Measurements from ENCODE around the gene CTDSPL. TPM values are rescaled to one million over a fixed set of nuclear protein-coding genes. Genes with fewer than 3 reads are reported as not detected.

CTDSPL gene
- total RNA-seq, 1 experiment from 2014 or later: 34.4 TPM

DNA sequence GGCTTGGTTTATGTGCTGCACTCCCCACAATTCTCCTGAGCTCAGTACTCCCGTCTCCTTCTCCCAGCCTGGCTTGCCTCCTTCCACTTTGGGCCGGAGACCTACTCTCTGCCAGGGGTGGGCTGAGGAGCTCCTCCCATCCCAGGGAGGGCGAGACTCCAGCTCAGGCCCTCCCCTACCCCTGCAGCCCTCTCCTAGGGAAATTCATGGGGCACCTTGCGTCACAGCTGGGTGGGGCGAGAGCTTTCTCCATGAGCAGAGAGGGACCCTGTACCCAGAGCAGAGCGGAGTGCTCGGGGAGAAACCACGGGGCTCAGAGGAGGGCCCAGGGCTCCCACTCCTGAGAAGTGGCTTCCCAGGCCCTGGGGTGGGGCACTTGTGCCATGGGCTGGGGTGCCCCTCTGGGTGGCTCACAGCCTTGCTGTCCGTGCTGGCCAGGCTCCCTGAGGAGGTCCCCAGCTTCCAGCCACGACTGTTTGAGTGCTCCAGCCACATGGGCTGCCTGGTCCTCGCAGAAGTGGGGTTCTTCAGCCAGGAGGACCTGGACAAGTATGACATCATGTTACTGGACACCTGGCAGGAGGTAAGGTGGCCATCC is 142.2 kb downstream of the CTDSPL start:
- H3K36me3 ChIP-seq (ENCODE audit: control insufficient read depth in 1 of 2, insufficient read depth in 2 of 2, low read length in 2 of 2): no peaks in the 10 kb centered on the region
- no peak for TF ChIP-seq JUND (IDR thresholded peaks at IDR 0.05)
- no peak for TF ChIP-seq ZNF274 (IDR thresholded peaks at IDR 0.05; ENCODE audit: low read depth, low read length)
- TF ChIP-seq, protein P1, sequence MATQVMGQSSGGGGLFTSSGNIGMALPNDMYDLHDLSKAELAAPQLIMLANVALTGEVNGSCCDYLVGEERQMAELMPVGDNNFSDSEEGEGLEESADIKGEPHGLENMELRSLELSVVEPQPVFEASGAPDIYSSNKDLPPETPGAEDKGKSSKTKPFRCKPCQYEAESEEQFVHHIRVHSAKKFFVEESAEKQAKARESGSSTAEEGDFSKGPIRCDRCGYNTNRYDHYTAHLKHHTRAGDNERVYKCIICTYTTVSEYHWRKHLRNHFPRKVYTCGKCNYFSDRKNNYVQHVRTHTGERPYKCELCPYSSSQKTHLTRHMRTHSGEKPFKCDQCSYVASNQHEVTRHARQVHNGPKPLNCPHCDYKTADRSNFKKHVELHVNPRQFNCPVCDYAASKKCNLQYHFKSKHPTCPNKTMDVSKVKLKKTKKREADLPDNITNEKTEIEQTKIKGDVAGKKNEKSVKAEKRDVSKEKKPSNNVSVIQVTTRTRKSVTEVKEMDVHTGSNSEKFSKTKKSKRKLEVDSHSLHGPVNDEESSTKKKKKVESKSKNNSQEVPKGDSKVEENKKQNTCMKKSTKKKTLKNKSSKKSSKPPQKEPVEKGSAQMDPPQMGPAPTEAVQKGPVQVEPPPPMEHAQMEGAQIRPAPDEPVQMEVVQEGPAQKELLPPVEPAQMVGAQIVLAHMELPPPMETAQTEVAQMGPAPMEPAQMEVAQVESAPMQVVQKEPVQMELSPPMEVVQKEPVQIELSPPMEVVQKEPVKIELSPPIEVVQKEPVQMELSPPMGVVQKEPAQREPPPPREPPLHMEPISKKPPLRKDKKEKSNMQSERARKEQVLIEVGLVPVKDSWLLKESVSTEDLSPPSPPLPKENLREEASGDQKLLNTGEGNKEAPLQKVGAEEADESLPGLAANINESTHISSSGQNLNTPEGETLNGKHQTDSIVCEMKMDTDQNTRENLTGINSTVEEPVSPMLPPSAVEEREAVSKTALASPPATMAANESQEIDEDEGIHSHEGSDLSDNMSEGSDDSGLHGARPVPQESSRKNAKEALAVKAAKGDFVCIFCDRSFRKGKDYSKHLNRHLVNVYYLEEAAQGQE (IDR thresholded peaks at IDR 0.05; ENCODE audit: low read depth): no peak
- TF ChIP-seq POLR2AphosphoS5 (IDR thresholded peaks at IDR 0.05; ENCODE audit: low read depth, low read length): no peak
- TF ChIP-seq ZFX (IDR thresholded peaks at IDR 0.05): no peak
- TF ChIP-seq YY1 (IDR thresholded peaks at IDR 0.05; ENCODE audit: extremely low read depth, insufficient replicate concordance, low read depth, low read length): no peak
- TF ChIP-seq FOSL1 (IDR thresholded peaks at IDR 0.05; ENCODE audit: low read depth): no peak
- TF ChIP-seq, protein P2, sequence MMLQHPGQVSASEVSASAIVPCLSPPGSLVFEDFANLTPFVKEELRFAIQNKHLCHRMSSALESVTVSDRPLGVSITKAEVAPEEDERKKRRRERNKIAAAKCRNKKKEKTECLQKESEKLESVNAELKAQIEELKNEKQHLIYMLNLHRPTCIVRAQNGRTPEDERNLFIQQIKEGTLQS (IDR thresholded peaks at IDR 0.05): no peak

More for the DNA sequence above, 142.2 kb downstream of the CTDSPL start:
- CTCF ChIA-PET: interaction anchor here (0.9 to 1.6 kb wide), 8 partner anchors 10 to 659 kb away, joined by 3 to 8 read pairs (median 4); no protein-coding TSS in a partner anchor
- H3K4me3 ChIP-seq (replicated peaks in 1 of 2; ENCODE audit: low read depth in 1 of 2, low read length in 2 of 2): no peak overlapping the region
- no TSS peak for BruUV-seq (replicated peaks)
- no peak overlapping the region for H3K27ac ChIP-seq (ENCODE audit: low read depth, low read length)
- H3K9ac ChIP-seq (ENCODE audit: low read length): no peak overlapping the region
- no peak overlapping the region for H2AFZ ChIP-seq (ENCODE audit: low read depth, low read length, poor library complexity, severe bottlenecking)
- no peaks in the 10 kb centered on the region for H3K9me3 ChIP-seq (ENCODE audit: control insufficient read depth in 1 of 2, insufficient read depth in 1 of 2, low read depth in 1 of 2, low read length in 2 of 2)
- H4K20me1 ChIP-seq (ENCODE audit: insufficient read depth): no peaks in the 10 kb centered on the region
- H3K27me3 ChIP-seq (ENCODE audit: insufficient read depth, low read length): no peaks in the 10 kb centered on the region
- peaks cover 3 to 29% of the 10 kb centered on the region in 2 experiments; a peak in 2 of 4 replicates for H3K4me1 ChIP-seq (ENCODE audit: control insufficient read depth in 1 of 2, insufficient read depth in 2 of 2, low read length in 2 of 2)
- H3K4me2 ChIP-seq (ENCODE audit: low read length): no peak overlapping the region
- RAD21 ChIA-PET (ENCODE audit: low non-redundant PET in 1 of 2, low total read pairs in 2 of 2, uncharacterized antibody in 2 of 2, unreplicated experiment in 2 of 2): interaction anchor here in 1 of 2 experiments (0.5 kb wide), 1 partner anchor 170 kb away, joined by 3 read pairs; no protein-coding TSS in a partner anchor
- DNase-seq (ENCODE audit: low read depth, low spot score): no peak
- intact Hi-C loops (cut with micrococcal nuclease): loop anchor here (1.0 to 2.0 kb wide), 3 partner anchors 30 to 659 kb away; no protein-coding TSS in a partner anchor
- no peaks in the 10 kb centered on the region for H3K79me2 ChIP-seq (ENCODE audit: insufficient read depth, low read length)
- POLR2A ChIA-PET: no interaction called here
- ATAC-seq: peak; percentile 1; the same call in 1 of the 2 replicates
- no peaks in the 10 kb centered on the region for H3K9me2 ChIP-seq (ENCODE audit: insufficient read depth)

Measured in HCT116 (cell line).